ENCODE results near the gene CALCB. TPM values are rescaled to one million over a fixed set of nuclear protein-coding genes. Genes with fewer than 3 reads are reported as not detected.

Gene CALCB
- total and polyA plus RNA-seq, 4 donors = 0.02 to 1.2 (median 0.39) TPM

- Histone ChIP-seq H3K4me1 (ENCODE audit: control insufficient read depth in 4 of 4, insufficient read depth in 4 of 4, low read length in 3 of 4) (no peaks in the 10 kb centered on the region), H3K36me3 (ENCODE audit: control insufficient read depth in 4 of 4, insufficient read depth in 3 of 4, low read depth in 1 of 4, low read length in 3 of 4) (no peaks in the 10 kb centered on the region), H3K9me3 (ENCODE audit: control insufficient read depth in 4 of 4, low read length in 3 of 4) (no peaks in the 10 kb centered on the region), H3K4me3 (ENCODE audit: low read depth in 1 of 3, low read length in 3 of 3) (no peak overlapping the region), H3K27me3 (ENCODE audit: control insufficient read depth in 4 of 4, insufficient read depth in 4 of 4, low read length in 3 of 4) (no peaks in the 10 kb centered on the region), H3K9ac (ENCODE audit: low read depth in 1 of 2, low read length in 2 of 2) (no peak overlapping the region), H3K27ac (ENCODE audit: low read depth in 1 of 2, low read length in 2 of 2) (no peak overlapping the region)
- 87% methylated on average over 2 of the region's 2 CpGs for WGBS
- DNase-seq (ENCODE audit: low spot score) = no peak
- TF ChIP-seq NR2F2 (IDR thresholded peaks at IDR 0.05) (no peak), HNF4G (IDR thresholded peaks at IDR 0.05) (no peak), SP1 (IDR thresholded peaks at IDR 0.05) (no peak), JUND (IDR thresholded peaks at IDR 0.05) (no peak), RXRA (IDR thresholded peaks at IDR 0.05) (no peak), EGR1 (IDR thresholded peaks at IDR 0.05; ENCODE audit: low read depth in 2 of 2) (no peak), FOXA2 (IDR thresholded peaks at IDR 0.05) (no peak), RAD21 (IDR thresholded peaks at IDR 0.05) (no peak), TAF1 (conservative IDR thresholded peaks at IDR 0.05) (no peak), GABPA (IDR thresholded peaks at IDR 0.05 in 1 of 2, conservative IDR thresholded peaks at IDR 0.05 in 1 of 2) (no peak), HNF4A (conservative IDR thresholded peaks at IDR 0.05) (no peak), YY1 (IDR thresholded peaks at IDR 0.05) (no peak), FOXA1 (IDR thresholded peaks at IDR 0.05) (no peak)
- TF ChIP-seq, protein P1, sequence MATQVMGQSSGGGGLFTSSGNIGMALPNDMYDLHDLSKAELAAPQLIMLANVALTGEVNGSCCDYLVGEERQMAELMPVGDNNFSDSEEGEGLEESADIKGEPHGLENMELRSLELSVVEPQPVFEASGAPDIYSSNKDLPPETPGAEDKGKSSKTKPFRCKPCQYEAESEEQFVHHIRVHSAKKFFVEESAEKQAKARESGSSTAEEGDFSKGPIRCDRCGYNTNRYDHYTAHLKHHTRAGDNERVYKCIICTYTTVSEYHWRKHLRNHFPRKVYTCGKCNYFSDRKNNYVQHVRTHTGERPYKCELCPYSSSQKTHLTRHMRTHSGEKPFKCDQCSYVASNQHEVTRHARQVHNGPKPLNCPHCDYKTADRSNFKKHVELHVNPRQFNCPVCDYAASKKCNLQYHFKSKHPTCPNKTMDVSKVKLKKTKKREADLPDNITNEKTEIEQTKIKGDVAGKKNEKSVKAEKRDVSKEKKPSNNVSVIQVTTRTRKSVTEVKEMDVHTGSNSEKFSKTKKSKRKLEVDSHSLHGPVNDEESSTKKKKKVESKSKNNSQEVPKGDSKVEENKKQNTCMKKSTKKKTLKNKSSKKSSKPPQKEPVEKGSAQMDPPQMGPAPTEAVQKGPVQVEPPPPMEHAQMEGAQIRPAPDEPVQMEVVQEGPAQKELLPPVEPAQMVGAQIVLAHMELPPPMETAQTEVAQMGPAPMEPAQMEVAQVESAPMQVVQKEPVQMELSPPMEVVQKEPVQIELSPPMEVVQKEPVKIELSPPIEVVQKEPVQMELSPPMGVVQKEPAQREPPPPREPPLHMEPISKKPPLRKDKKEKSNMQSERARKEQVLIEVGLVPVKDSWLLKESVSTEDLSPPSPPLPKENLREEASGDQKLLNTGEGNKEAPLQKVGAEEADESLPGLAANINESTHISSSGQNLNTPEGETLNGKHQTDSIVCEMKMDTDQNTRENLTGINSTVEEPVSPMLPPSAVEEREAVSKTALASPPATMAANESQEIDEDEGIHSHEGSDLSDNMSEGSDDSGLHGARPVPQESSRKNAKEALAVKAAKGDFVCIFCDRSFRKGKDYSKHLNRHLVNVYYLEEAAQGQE (IDR thresholded peaks at IDR 0.05) = no peak
- TF ChIP-seq, protein P2, sequence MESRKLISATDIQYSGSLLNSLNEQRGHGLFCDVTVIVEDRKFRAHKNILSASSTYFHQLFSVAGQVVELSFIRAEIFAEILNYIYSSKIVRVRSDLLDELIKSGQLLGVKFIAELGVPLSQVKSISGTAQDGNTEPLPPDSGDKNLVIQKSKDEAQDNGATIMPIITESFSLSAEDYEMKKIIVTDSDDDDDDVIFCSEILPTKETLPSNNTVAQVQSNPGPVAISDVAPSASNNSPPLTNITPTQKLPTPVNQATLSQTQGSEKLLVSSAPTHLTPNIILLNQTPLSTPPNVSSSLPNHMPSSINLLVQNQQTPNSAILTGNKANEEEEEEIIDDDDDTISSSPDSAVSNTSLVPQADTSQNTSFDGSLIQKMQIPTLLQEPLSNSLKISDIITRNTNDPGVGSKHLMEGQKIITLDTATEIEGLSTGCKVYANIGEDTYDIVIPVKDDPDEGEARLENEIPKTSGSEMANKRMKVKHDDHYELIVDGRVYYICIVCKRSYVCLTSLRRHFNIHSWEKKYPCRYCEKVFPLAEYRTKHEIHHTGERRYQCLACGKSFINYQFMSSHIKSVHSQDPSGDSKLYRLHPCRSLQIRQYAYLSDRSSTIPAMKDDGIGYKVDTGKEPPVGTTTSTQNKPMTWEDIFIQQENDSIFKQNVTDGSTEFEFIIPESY (IDR thresholded peaks at IDR 0.05) = no peak
- TF ChIP-seq, protein P3, sequence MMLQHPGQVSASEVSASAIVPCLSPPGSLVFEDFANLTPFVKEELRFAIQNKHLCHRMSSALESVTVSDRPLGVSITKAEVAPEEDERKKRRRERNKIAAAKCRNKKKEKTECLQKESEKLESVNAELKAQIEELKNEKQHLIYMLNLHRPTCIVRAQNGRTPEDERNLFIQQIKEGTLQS (IDR thresholded peaks at IDR 0.05) = no peak
- TF ChIP-seq, protein P4, sequence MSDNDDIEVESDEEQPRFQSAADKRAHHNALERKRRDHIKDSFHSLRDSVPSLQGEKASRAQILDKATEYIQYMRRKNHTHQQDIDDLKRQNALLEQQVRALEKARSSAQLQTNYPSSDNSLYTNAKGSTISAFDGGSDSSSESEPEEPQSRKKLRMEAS (IDR thresholded peaks at IDR 0.05) = no peak
- TF ChIP-seq, protein P5, sequence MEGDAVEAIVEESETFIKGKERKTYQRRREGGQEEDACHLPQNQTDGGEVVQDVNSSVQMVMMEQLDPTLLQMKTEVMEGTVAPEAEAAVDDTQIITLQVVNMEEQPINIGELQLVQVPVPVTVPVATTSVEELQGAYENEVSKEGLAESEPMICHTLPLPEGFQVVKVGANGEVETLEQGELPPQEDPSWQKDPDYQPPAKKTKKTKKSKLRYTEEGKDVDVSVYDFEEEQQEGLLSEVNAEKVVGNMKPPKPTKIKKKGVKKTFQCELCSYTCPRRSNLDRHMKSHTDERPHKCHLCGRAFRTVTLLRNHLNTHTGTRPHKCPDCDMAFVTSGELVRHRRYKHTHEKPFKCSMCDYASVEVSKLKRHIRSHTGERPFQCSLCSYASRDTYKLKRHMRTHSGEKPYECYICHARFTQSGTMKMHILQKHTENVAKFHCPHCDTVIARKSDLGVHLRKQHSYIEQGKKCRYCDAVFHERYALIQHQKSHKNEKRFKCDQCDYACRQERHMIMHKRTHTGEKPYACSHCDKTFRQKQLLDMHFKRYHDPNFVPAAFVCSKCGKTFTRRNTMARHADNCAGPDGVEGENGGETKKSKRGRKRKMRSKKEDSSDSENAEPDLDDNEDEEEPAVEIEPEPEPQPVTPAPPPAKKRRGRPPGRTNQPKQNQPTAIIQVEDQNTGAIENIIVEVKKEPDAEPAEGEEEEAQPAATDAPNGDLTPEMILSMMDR (IDR thresholded peaks at IDR 0.05; ENCODE audit: low read depth, low read length, missing input control) = no peak
Observed at GRCh38 chr11:15059132-15059915, 14.1 kb upstream of the CALCB start.

Data from liver (tissue), 9 donors.